ENCODE data around the gene PMP22.

The PMP22 gene

GRCh38 chr17:15180121-15180561 is 85.0 kb downstream of the PMP22 start:
- Histone ChIP-seq H3K36me3 (ENCODE audit: control insufficient read depth, insufficient read depth, low read length) (no peaks in the 10 kb centered on the region), H3K9ac (ENCODE audit: low read length) (no peak overlapping the region), H3K4me1 (ENCODE audit: control insufficient read depth, insufficient read depth, low read length) (no peaks in the 10 kb centered on the region), H3K4me3 (ENCODE audit: low read length) (no peak overlapping the region), H3K9me3 (ENCODE audit: control insufficient read depth, low read length) (no peaks in the 10 kb centered on the region), H3K27me3 (ENCODE audit: control insufficient read depth, insufficient read depth, low read length) (no peaks in the 10 kb centered on the region)

Data from mucosa of stomach (tissue), 1 donor.